Measurements from ENCODE around the gene FUOM. TPM values are rescaled to one million over a fixed set of nuclear protein-coding genes. Genes with fewer than 3 reads are reported as not detected.

The FUOM gene
- total and polyA plus RNA-seq, 2 experiments from 2014 or later = 30.8 to 33.9 TPM

DNA sequence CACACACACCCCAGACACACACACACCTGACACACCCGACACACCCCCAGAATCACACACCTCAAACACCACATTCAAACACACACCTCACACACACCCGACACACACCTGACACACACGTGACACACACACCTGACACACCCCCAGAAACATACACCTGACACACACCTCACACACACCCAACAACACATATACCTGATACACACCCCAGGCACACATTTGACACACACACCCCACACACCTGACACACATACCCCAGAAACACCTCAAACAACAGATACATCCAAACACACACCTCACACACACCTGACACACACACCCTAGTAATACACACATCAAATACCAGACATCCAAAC lies 20.5 kb downstream of the FUOM start:
- Histone ChIP-seq H3K36me3 (ENCODE audit: insufficient read depth) (no peaks in the 10 kb centered on the region), H3K4me1 (ENCODE audit: insufficient read depth) (no peaks in the 10 kb centered on the region), H4K20me1 (replicated peaks; ENCODE audit: insufficient read depth) (no peaks in the 10 kb centered on the region), H2AFZ (no peak overlapping the region), H3F3A (replicated peaks; ENCODE audit: low read depth) (0 out of 2 replicates have a peak, but pooled peaks cover 3% of the 10 kb centered on the region), H3K27me3 (ENCODE audit: insufficient read depth) (peaks cover 47% of the 10 kb centered on the region), H3K4me2 (no peak overlapping the region), H3K27ac (ENCODE audit: low read depth) (no peak overlapping the region), H3K4me3 (no peak overlapping the region), H3K79me2 (replicated peaks; ENCODE audit: insufficient read depth) (no peaks in the 10 kb centered on the region), H3K9me2 (ENCODE audit: insufficient read depth) (no peaks in the 10 kb centered on the region)
- no peak for TF ChIP-seq EZH2phosphoT487 (IDR thresholded peaks at IDR 0.05; ENCODE audit: unreplicated experiment)
- TF ChIP-seq, protein P1, sequence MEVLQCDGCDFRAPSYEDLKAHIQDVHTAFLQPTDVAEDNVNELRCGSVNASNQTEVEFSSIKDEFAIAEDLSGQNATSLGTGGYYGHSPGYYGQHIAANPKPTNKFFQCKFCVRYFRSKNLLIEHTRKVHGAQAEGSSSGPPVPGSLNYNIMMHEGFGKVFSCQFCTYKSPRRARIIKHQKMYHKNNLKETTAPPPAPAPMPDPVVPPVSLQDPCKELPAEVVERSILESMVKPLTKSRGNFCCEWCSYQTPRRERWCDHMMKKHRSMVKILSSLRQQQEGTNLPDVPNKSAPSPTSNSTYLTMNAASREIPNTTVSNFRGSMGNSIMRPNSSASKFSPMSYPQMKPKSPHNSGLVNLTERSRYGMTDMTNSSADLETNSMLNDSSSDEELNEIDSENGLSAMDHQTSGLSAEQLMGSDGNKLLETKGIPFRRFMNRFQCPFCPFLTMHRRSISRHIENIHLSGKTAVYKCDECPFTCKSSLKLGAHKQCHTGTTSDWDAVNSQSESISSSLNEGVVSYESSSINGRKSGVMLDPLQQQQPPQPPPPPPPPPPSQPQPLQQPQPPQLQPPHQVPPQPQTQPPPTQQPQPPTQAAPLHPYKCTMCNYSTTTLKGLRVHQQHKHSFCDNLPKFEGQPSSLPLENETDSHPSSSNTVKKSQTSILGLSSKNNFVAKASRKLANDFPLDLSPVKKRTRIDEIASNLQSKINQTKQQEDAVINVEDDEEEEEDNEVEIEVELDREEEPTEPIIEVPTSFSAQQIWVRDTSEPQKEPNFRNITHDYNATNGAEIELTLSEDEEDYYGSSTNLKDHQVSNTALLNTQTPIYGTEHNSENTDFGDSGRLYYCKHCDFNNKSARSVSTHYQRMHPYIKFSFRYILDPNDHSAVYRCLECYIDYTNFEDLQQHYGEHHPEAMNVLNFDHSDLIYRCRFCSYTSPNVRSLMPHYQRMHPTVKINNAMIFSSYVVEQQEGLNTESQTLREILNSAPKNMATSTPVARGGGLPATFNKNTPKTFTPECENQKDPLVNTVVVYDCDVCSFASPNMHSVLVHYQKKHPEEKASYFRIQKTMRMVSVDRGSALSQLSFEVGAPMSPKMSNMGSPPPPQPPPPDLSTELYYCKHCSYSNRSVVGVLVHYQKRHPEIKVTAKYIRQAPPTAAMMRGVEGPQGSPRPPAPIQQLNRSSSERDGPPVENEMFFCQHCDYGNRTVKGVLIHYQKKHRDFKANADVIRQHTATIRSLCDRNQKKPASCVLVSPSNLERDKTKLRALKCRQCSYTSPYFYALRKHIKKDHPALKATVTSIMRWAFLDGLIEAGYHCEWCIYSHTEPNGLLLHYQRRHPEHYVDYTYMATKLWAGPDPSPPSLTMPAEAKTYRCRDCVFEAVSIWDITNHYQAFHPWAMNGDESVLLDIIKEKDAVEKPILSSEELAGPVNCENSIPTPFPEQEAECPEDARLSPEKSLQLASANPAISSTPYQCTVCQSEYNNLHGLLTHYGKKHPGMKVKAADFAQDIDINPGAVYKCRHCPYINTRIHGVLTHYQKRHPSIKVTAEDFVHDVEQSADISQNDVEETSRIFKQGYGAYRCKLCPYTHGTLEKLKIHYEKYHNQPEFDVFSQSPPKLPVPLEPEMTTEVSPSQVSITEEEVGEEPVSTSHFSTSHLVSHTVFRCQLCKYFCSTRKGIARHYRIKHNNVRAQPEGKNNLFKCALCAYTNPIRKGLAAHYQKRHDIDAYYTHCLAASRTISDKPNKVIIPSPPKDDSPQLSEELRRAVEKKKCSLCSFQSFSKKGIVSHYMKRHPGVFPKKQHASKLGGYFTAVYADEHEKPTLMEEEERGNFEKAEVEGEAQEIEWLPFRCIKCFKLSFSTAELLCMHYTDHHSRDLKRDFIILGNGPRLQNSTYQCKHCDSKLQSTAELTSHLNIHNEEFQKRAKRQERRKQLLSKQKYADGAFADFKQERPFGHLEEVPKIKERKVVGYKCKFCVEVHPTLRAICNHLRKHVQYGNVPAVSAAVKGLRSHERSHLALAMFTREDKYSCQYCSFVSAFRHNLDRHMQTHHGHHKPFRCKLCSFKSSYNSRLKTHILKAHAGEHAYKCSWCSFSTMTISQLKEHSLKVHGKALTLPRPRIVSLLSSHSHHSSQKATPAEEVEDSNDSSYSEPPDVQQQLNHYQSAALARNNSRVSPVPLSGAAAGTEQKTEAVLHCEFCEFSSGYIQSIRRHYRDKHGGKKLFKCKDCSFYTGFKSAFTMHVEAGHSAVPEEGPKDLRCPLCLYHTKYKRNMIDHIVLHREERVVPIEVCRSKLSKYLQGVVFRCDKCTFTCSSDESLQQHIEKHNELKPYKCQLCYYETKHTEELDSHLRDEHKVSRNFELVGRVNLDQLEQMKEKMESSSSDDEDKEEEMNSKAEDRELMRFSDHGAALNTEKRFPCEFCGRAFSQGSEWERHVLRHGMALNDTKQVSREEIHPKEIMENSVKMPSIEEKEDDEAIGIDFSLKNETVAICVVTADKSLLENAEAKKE (CRISPR knock-in tag; IDR thresholded peaks at IDR 0.05) = no peak
- TF ChIP-seq, protein P2, sequence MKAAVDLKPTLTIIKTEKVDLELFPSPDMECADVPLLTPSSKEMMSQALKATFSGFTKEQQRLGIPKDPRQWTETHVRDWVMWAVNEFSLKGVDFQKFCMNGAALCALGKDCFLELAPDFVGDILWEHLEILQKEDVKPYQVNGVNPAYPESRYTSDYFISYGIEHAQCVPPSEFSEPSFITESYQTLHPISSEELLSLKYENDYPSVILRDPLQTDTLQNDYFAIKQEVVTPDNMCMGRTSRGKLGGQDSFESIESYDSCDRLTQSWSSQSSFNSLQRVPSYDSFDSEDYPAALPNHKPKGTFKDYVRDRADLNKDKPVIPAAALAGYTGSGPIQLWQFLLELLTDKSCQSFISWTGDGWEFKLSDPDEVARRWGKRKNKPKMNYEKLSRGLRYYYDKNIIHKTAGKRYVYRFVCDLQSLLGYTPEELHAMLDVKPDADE (IDR thresholded peaks at IDR 0.05) = no peak
- TF ChIP-seq POLR2AphosphoS5 (IDR thresholded peaks at IDR 0.05; ENCODE audit: low read depth) = no peak
- no peak for TF ChIP-seq ZNF331 (CRISPR knock-in tag; IDR thresholded peaks at IDR 0.05; ENCODE audit: low read depth)
- TF ChIP-seq ZNF114 (CRISPR knock-in tag; IDR thresholded peaks at IDR 0.05) = no peak
- TF ChIP-seq STAT1 (IDR thresholded peaks at IDR 0.05; ENCODE audit: unreplicated experiment) = no peak
- no peak for TF ChIP-seq EZH2 (IDR thresholded peaks at IDR 0.05; ENCODE audit: low read depth, unreplicated experiment)
- TF ChIP-seq, protein P3, sequence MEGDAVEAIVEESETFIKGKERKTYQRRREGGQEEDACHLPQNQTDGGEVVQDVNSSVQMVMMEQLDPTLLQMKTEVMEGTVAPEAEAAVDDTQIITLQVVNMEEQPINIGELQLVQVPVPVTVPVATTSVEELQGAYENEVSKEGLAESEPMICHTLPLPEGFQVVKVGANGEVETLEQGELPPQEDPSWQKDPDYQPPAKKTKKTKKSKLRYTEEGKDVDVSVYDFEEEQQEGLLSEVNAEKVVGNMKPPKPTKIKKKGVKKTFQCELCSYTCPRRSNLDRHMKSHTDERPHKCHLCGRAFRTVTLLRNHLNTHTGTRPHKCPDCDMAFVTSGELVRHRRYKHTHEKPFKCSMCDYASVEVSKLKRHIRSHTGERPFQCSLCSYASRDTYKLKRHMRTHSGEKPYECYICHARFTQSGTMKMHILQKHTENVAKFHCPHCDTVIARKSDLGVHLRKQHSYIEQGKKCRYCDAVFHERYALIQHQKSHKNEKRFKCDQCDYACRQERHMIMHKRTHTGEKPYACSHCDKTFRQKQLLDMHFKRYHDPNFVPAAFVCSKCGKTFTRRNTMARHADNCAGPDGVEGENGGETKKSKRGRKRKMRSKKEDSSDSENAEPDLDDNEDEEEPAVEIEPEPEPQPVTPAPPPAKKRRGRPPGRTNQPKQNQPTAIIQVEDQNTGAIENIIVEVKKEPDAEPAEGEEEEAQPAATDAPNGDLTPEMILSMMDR (conservative IDR thresholded peaks at IDR 0.05; ENCODE audit: low read depth in 2 of 2) = no peak
- TF ChIP-seq CREB1 (CRISPR knock-in tag; IDR thresholded peaks at IDR 0.05; ENCODE audit: low read depth) = no peak
- TF ChIP-seq, protein P4, sequence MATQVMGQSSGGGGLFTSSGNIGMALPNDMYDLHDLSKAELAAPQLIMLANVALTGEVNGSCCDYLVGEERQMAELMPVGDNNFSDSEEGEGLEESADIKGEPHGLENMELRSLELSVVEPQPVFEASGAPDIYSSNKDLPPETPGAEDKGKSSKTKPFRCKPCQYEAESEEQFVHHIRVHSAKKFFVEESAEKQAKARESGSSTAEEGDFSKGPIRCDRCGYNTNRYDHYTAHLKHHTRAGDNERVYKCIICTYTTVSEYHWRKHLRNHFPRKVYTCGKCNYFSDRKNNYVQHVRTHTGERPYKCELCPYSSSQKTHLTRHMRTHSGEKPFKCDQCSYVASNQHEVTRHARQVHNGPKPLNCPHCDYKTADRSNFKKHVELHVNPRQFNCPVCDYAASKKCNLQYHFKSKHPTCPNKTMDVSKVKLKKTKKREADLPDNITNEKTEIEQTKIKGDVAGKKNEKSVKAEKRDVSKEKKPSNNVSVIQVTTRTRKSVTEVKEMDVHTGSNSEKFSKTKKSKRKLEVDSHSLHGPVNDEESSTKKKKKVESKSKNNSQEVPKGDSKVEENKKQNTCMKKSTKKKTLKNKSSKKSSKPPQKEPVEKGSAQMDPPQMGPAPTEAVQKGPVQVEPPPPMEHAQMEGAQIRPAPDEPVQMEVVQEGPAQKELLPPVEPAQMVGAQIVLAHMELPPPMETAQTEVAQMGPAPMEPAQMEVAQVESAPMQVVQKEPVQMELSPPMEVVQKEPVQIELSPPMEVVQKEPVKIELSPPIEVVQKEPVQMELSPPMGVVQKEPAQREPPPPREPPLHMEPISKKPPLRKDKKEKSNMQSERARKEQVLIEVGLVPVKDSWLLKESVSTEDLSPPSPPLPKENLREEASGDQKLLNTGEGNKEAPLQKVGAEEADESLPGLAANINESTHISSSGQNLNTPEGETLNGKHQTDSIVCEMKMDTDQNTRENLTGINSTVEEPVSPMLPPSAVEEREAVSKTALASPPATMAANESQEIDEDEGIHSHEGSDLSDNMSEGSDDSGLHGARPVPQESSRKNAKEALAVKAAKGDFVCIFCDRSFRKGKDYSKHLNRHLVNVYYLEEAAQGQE (IDR thresholded peaks at IDR 0.05; ENCODE audit: unreplicated experiment) = no peak
- no peak for TF ChIP-seq JUNB (IDR thresholded peaks at IDR 0.05; ENCODE audit: unreplicated experiment)
- TF ChIP-seq NANOG (IDR thresholded peaks at IDR 0.05; ENCODE audit: borderline replicate concordance) = no peak
- no peak for ATAC-seq
- H3K27ac Mint-ChIP-seq = no peak overlapping the region
- H3K36me3 Mint-ChIP-seq (ENCODE audit: low read depth) = no peaks in the 10 kb centered on the region; the same call in 1 of the 3 replicates
- no peaks in the 10 kb centered on the region; the same call in 2 of the 3 replicates for H3K4me1 Mint-ChIP-seq
- H3K4me3 Mint-ChIP-seq = no peak overlapping the region
- H3K9me3 Mint-ChIP-seq = peaks cover 19% of the 10 kb centered on the region
- H3K27me3 Mint-ChIP-seq (ENCODE audit: insufficient read depth, low read depth, poor library complexity) = peaks cover 34% of the 10 kb centered on the region
- DNase-seq (ENCODE audit: low spot score) = no peak

Measured in GM23338 (cell line).